HL-60 (cell line): ENCODE measurements around the gene REG3A.

Source experiments
- DNase-seq, 2 experiments: peaks; one replicate each; pipeline ENCODE4 v3.0.0-alpha.2; 2010 to 2020; ENCODE audit warnings: low read depth in 1 of 2, low spot score in 1 of 2
- H3K27ac ChIP-seq: fragments of 250-450 bp; sonication (Bioruptor Pico); replicated peaks from 2 replicates; pipeline ENCODE4 v1.5.1; 2020; ENCODE audit warnings: mild to moderate bottlenecking, moderate library complexity
- H3K27me3 ChIP-seq: fragments of 250-450 bp; sonication (Bioruptor Pico); 2 replicates; pipeline ENCODE4 v1.5.1; 2021; ENCODE audit warnings: mild to moderate bottlenecking, moderate library complexity; ENCODE audit not compliant: insufficient read depth, poor library complexity, severe bottlenecking
- H3K4me3 ChIP-seq: replicated peaks from 2 replicates; pipeline ENCODE4 v1.5.1; 2011; ENCODE audit warnings: mild to moderate bottlenecking, control low read depth, low read length; ENCODE audit not compliant: insufficient read depth
- CTCF ChIP-seq: IDR thresholded peaks from one replicate; pipeline ENCODE4 v1.5.1; 2011; ENCODE audit warnings: low read length, control low read depth, inconsistent platforms; ENCODE audit not compliant: insufficient read depth
- GABPA ChIP-seq: IDR thresholded peaks from 2 replicates; pipeline ENCODE4 v1.6.1; 2012; ENCODE audit warnings: low read depth
- POLR2AphosphoS5 ChIP-seq: IDR thresholded peaks from 2 replicates; pipeline ENCODE4 v1.6.1; 2012; ENCODE audit warnings: low read depth
- REST ChIP-seq: IDR thresholded peaks from 2 replicates; pipeline ENCODE4 v1.6.1; 2012; ENCODE audit warnings: low read depth; ENCODE audit not compliant: insufficient replicate concordance
- SPI1 ChIP-seq: IDR thresholded peaks from 2 replicates; pipeline ENCODE4 v1.6.1; 2012; ENCODE audit warnings: low read depth, mild to moderate bottlenecking, borderline replicate concordance

The REG3A gene

GRCh38 chr2:79179036-79179435 lies 19.5 kb upstream of the REG3A start:
- TF ChIP-seq SPI1 (no peak), REST (no peak), CTCF (no peak), POLR2AphosphoS5 (no peak), GABPA (no peak)
- DNase-seq: no peak
- no peak overlapping the region for H3K4me3 ChIP-seq
- H3K27me3 ChIP-seq: no peaks in the 10 kb centered on the region
- H3K27ac ChIP-seq: no peak overlapping the region

GRCh38 chr2:79178076-79178674 lies 18.6 kb upstream of the REG3A start:
- Histone ChIP-seq H3K27ac (no peak overlapping the region), H3K4me3 (no peak overlapping the region), H3K27me3 (no peaks in the 10 kb centered on the region)
- no peak for TF ChIP-seq REST
- TF ChIP-seq POLR2AphosphoS5: no peak
- TF ChIP-seq GABPA: no peak
- TF ChIP-seq CTCF: no peak
- TF ChIP-seq SPI1: no peak
- no peak for DNase-seq

GRCh38 chr2:79171348-79171958 lies 11.9 kb upstream of the REG3A start:
- Histone ChIP-seq H3K4me3 (no peak overlapping the region), H3K27me3 (no peaks in the 10 kb centered on the region), H3K27ac (no peak overlapping the region)
- TF ChIP-seq CTCF (no peak), GABPA (no peak), SPI1 (no peak), REST (no peak), POLR2AphosphoS5 (no peak)
- DNase-seq: no peak
